ENCODE results near the gene C4orf54.

GRCh38 chr4:99622341-99622740, 35.3 kb downstream of the C4orf54 start:
- no peak for TF ChIP-seq CTCF (IDR thresholded peaks at IDR 0.05; ENCODE audit: borderline replicate concordance, extremely low read depth, low read length, poor library complexity, severe bottlenecking)
- no peak for TF ChIP-seq EZH2 (IDR thresholded peaks at IDR 0.05; ENCODE audit: borderline replicate concordance, low read depth, low read length, severe bottlenecking)

Measured in DND-41 (cell line).